Measurements from ENCODE around the gene GATB. TPM values are rescaled to one million over a fixed set of nuclear protein-coding genes. Genes with fewer than 3 reads are reported as not detected.

The GATB gene
- total RNA-seq, 1 donor from 2014 or later: 18.0 TPM

- no peak overlapping the region for H3K4me3 Mint-ChIP-seq (ENCODE audit: unreplicated experiment)
- H3K27me3 Mint-ChIP-seq (ENCODE audit: unreplicated experiment): no peaks in the 10 kb centered on the region
- no peak overlapping the region for H3K27ac Mint-ChIP-seq (ENCODE audit: unreplicated experiment)
- H3K4me1 Mint-ChIP-seq (ENCODE audit: unreplicated experiment): peaks cover 2% of the 10 kb centered on the region
- H3K9me3 Mint-ChIP-seq (ENCODE audit: unreplicated experiment): no peaks in the 10 kb centered on the region
- no peak for TF ChIP-seq CTCF (IDR thresholded peaks at IDR 0.05)
- DNase-seq (ENCODE audit: extremely low spot score, unreplicated experiment): no peak
- H3K36me3 Mint-ChIP-seq (ENCODE audit: unreplicated experiment): peaks cover 3% of the 10 kb centered on the region
Observed at GRCh38 chr4:151677193-151677592, 83.6 kb downstream of the GATB start.

GRCh38 chr4:151676301-151676700 lies 84.5 kb downstream of the GATB start:
- Mint-ChIP-seq H3K27ac (ENCODE audit: unreplicated experiment) (no peak overlapping the region), H3K27me3 (ENCODE audit: unreplicated experiment) (no peaks in the 10 kb centered on the region), H3K4me3 (ENCODE audit: unreplicated experiment) (no peak overlapping the region), H3K4me1 (ENCODE audit: unreplicated experiment) (peaks cover 2% of the 10 kb centered on the region), H3K9me3 (ENCODE audit: unreplicated experiment) (no peaks in the 10 kb centered on the region), H3K36me3 (ENCODE audit: unreplicated experiment) (peaks cover 3% of the 10 kb centered on the region)
- no peak for DNase-seq (ENCODE audit: extremely low spot score, unreplicated experiment)
- TF ChIP-seq CTCF (IDR thresholded peaks at IDR 0.05): no peak

- Mint-ChIP-seq H3K36me3 (ENCODE audit: unreplicated experiment) (peaks cover 3% of the 10 kb centered on the region), H3K27me3 (ENCODE audit: unreplicated experiment) (no peaks in the 10 kb centered on the region), H3K4me3 (ENCODE audit: unreplicated experiment) (no peak overlapping the region), H3K9me3 (ENCODE audit: unreplicated experiment) (no peaks in the 10 kb centered on the region), H3K4me1 (ENCODE audit: unreplicated experiment) (peaks cover 2% of the 10 kb centered on the region), H3K27ac (ENCODE audit: unreplicated experiment) (no peak overlapping the region)
- no peak for DNase-seq (ENCODE audit: extremely low spot score, unreplicated experiment)
- TF ChIP-seq CTCF (IDR thresholded peaks at IDR 0.05): no peak
Observed at GRCh38 chr4:151675411-151675971, 85.3 kb downstream of the GATB start.

- Mint-ChIP-seq H3K4me3 (ENCODE audit: unreplicated experiment) (no peak overlapping the region), H3K27ac (ENCODE audit: unreplicated experiment) (no peak overlapping the region), H3K27me3 (ENCODE audit: unreplicated experiment) (no peaks in the 10 kb centered on the region), H3K36me3 (ENCODE audit: unreplicated experiment) (peaks cover 3% of the 10 kb centered on the region), H3K4me1 (ENCODE audit: unreplicated experiment) (peaks cover 2% of the 10 kb centered on the region), H3K9me3 (ENCODE audit: unreplicated experiment) (no peaks in the 10 kb centered on the region)
- no peak for DNase-seq (ENCODE audit: extremely low spot score, unreplicated experiment)
- no peak for TF ChIP-seq CTCF (IDR thresholded peaks at IDR 0.05)
Observed at GRCh38 chr4:151674804-151675391, 85.9 kb downstream of the GATB start.

- Mint-ChIP-seq H3K27ac (ENCODE audit: unreplicated experiment) (no peak overlapping the region), H3K27me3 (ENCODE audit: unreplicated experiment) (no peaks in the 10 kb centered on the region), H3K4me1 (ENCODE audit: unreplicated experiment) (peaks cover 2% of the 10 kb centered on the region), H3K4me3 (ENCODE audit: unreplicated experiment) (no peak overlapping the region), H3K9me3 (ENCODE audit: unreplicated experiment) (no peaks in the 10 kb centered on the region), H3K36me3 (ENCODE audit: unreplicated experiment) (peaks cover 6% of the 10 kb centered on the region)
- no peak for DNase-seq (ENCODE audit: extremely low spot score, unreplicated experiment)
- no peak for TF ChIP-seq CTCF (IDR thresholded peaks at IDR 0.05)
Observed at GRCh38 chr4:151673908-151674520, 86.8 kb downstream of the GATB start.
